ENCODE data around the gene SEMA3E.

The SEMA3E gene

DNA sequence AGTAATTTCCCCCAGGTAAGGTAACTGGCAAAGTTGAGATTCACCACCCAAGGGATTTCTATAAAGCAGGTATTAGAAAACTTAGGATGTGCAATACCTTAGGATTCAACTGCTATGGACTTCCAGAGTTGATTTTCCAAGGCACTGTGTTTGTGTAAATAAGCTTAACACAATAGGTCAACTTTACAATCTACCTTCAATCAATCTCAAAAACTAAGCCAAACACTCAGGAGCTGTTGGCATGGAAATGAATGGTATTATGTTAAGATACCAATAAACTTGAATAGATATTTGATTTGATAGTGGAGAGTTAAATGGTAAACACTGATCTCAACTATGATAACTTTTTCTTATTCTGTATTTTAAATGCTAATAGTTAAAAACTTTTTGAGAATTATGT lies 762 bp upstream of the SEMA3E start:
- Histone ChIP-seq H3K4me2 (no peak overlapping the region), H3K79me2 (ENCODE audit: insufficient read depth, low read depth) (no peaks in the 10 kb centered on the region), H3K27me3 (ENCODE audit: insufficient read depth, low read depth) (no peaks in the 10 kb centered on the region), H3K36me3 (ENCODE audit: insufficient read depth) (no peaks in the 10 kb centered on the region), H3K4me3 (IDR thresholded peaks at IDR 0.05; ENCODE audit: insufficient read depth, low read depth, low read length) (no peak overlapping the region), H4K20me1 (ENCODE audit: insufficient read depth) (no peaks in the 10 kb centered on the region), H3K9ac (no peak overlapping the region), H3K27ac (no peak overlapping the region), H3K4me1 (ENCODE audit: low read depth, poor library complexity, severe bottlenecking) (no peaks in the 10 kb centered on the region), H2AFZ (ENCODE audit: low read depth) (no peak overlapping the region)
- TF ChIP-seq, protein P1, sequence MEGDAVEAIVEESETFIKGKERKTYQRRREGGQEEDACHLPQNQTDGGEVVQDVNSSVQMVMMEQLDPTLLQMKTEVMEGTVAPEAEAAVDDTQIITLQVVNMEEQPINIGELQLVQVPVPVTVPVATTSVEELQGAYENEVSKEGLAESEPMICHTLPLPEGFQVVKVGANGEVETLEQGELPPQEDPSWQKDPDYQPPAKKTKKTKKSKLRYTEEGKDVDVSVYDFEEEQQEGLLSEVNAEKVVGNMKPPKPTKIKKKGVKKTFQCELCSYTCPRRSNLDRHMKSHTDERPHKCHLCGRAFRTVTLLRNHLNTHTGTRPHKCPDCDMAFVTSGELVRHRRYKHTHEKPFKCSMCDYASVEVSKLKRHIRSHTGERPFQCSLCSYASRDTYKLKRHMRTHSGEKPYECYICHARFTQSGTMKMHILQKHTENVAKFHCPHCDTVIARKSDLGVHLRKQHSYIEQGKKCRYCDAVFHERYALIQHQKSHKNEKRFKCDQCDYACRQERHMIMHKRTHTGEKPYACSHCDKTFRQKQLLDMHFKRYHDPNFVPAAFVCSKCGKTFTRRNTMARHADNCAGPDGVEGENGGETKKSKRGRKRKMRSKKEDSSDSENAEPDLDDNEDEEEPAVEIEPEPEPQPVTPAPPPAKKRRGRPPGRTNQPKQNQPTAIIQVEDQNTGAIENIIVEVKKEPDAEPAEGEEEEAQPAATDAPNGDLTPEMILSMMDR (conservative IDR thresholded peaks at IDR 0.05; ENCODE audit: low read depth, low read length) = no peak

DNA sequence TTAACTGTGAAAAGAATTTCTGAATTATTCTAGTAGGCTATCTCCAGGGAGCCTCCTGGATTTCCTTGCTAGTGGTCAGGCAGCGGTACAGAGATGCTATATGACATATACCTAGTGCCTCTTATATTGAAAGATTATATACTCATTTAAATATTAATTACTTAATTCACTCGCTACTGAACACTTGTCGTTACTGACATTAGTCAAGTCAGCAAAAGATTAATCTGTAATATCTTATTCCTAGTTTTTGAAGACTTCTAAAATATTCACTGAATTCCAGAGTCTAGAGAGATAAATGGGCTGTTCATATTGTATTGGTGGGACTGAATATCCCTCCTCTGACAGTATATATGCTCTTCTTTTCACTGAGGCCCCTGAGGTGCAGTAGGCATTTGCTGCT lies 2.9 kb downstream of the SEMA3E start:
- Histone ChIP-seq H3K4me1 (ENCODE audit: low read depth, poor library complexity, severe bottlenecking) (no peaks in the 10 kb centered on the region), H3K9ac (no peak overlapping the region), H4K20me1 (ENCODE audit: insufficient read depth) (no peaks in the 10 kb centered on the region), H3K36me3 (ENCODE audit: insufficient read depth) (no peaks in the 10 kb centered on the region), H2AFZ (ENCODE audit: low read depth) (no peak overlapping the region), H3K4me2 (no peak overlapping the region), H3K27ac (no peak overlapping the region), H3K27me3 (ENCODE audit: insufficient read depth, low read depth) (no peaks in the 10 kb centered on the region), H3K4me3 (IDR thresholded peaks at IDR 0.05; ENCODE audit: insufficient read depth, low read depth, low read length) (no peak overlapping the region), H3K79me2 (ENCODE audit: insufficient read depth, low read depth) (no peaks in the 10 kb centered on the region)
- TF ChIP-seq, protein P1 (conservative IDR thresholded peaks at IDR 0.05; ENCODE audit: low read depth, low read length) = no peak

DNA sequence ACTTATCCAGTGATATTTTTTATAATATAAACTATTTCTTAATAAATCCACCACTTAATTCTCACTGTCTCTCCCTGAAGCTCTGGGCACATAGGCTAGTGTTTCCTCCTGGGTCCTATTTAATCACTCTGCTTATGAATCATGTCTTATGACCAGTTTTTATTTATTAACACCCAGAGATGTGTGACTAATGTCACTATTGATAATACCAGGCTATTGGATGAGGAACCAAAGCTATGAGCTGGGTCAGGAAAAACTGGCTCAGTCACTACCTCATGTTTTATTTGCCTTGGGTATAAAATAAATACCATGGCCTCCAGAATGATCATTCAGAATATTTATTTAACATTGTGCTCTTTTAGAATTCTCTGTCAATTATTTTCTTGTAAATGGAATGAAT lies 5.2 kb downstream of the SEMA3E start:
- Histone ChIP-seq H4K20me1 (ENCODE audit: insufficient read depth) (no peaks in the 10 kb centered on the region), H3K27ac (no peak overlapping the region), H3K27me3 (ENCODE audit: insufficient read depth, low read depth) (no peaks in the 10 kb centered on the region), H3K4me1 (ENCODE audit: low read depth, poor library complexity, severe bottlenecking) (no peaks in the 10 kb centered on the region), H3K79me2 (ENCODE audit: insufficient read depth, low read depth) (no peaks in the 10 kb centered on the region), H3K4me3 (IDR thresholded peaks at IDR 0.05; ENCODE audit: insufficient read depth, low read depth, low read length) (no peak overlapping the region), H2AFZ (ENCODE audit: low read depth) (no peak overlapping the region), H3K36me3 (ENCODE audit: insufficient read depth) (no peaks in the 10 kb centered on the region), H3K9ac (no peak overlapping the region), H3K4me2 (no peak overlapping the region)
- TF ChIP-seq, protein P1 (conservative IDR thresholded peaks at IDR 0.05; ENCODE audit: low read depth, low read length) = no peak

DNA sequence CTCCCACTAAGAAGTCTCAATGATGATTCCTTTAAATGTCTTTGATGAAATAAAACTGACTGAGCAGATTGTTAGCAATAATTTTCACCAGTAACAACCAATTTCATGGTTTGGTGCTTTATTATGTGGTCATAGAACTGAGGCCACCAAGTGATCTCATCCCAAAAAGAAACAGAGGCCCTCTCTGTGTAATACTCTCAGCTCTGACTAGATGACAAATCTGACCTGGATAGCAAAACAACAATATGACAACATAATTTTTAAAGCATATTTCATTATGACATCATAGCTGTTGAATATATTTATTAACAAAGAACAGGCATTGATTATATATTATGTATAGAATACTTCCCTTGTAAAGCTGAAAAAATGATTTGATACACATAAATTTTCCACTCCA lies 5.9 kb downstream of the SEMA3E start:
- no peak overlapping the region for H3K27ac ChIP-seq
- no peaks in the 10 kb centered on the region for H4K20me1 ChIP-seq (ENCODE audit: insufficient read depth)
- no peak overlapping the region for H3K4me2 ChIP-seq
- H3K79me2 ChIP-seq (ENCODE audit: insufficient read depth, low read depth) = no peaks in the 10 kb centered on the region
- no peak overlapping the region for H2AFZ ChIP-seq (ENCODE audit: low read depth)
- H3K4me1 ChIP-seq (ENCODE audit: low read depth, poor library complexity, severe bottlenecking) = no peaks in the 10 kb centered on the region
- no peaks in the 10 kb centered on the region for H3K27me3 ChIP-seq (ENCODE audit: insufficient read depth, low read depth)
- no peak overlapping the region for H3K4me3 ChIP-seq (IDR thresholded peaks at IDR 0.05; ENCODE audit: insufficient read depth, low read depth, low read length)
- no peak overlapping the region for H3K9ac ChIP-seq
- TF ChIP-seq, protein P1 (conservative IDR thresholded peaks at IDR 0.05; ENCODE audit: low read depth, low read length) = no peak
- H3K36me3 ChIP-seq (ENCODE audit: insufficient read depth) = no peaks in the 10 kb centered on the region

Measured in KMS-11 (cell line).